Sigmoid colon (tissue), 3 donors: ENCODE measurements around the gene E2F2.

ENCODE experiments used
- CTCF ChIP-seq, 4 experiments: fragments of 450-650 bp in 3 of 4; fragments of 200-600 bp in 1 of 4; IDR thresholded peaks; one replicate each; pipeline ENCODE4 v1.5.1; 2016 to 2019; ENCODE audit warnings: antibody characterized with exemption in 4 of 4, mild to moderate bottlenecking in 3 of 4, moderate library complexity in 2 of 4
- POLR2A ChIP-seq, 2 donors: fragments of 450-650 bp; IDR thresholded peaks; one replicate each; pipeline ENCODE4 v1.6.1; 2016; ENCODE audit warnings: antibody characterized with exemption in 2 of 2, mild to moderate bottlenecking in 2 of 2, moderate library complexity in 2 of 2

- TF ChIP-seq POLR2A (IDR thresholded peaks at IDR 0.05), result no peak
- no peak for TF ChIP-seq CTCF (IDR thresholded peaks at IDR 0.05)
Observed at GRCh38 chr1:23548704-23549143, 17.7 kb upstream of the E2F2 start.
